Measurements from ENCODE around the gene PGAP6. TPM values are rescaled to one million over a fixed set of nuclear protein-coding genes. Genes with fewer than 3 reads are reported as not detected.

The PGAP6 gene
- polyA plus RNA-seq, 2 of the 4 experiments (the other 2 are of a cell fraction), result 25.9 to 38.1 TPM

GRCh38 chr16:381012-381788, 578 bp downstream of the PGAP6 start (continued):
- TF ChIP-seq E2F6 (IDR thresholded peaks at IDR 0.05; ENCODE audit: borderline replicate concordance, low read depth) (no peak), FOSL2 (IDR thresholded peaks at IDR 0.05) (no peak), FOSL2 (CRISPR knock-in tag; IDR thresholded peaks at IDR 0.05) (no peak), TFCP2L1 (CRISPR knock-in tag; IDR thresholded peaks at IDR 0.05) (no peak), ELK1 (IDR thresholded peaks at IDR 0.05; ENCODE audit: low read depth, low read length) (no peak)

GRCh38 chr16:380762-381011, 1.1 kb downstream of the PGAP6 start:
- Histone ChIP-seq H3K4me3 (peak overlapping the region; percentile 98), H3K4me1 (peaks cover 10% of the 10 kb centered on the region; the same call in 2 of the 3 replicates), H3K4me2 (peak overlapping the region; percentile 100), H3K27ac (peak overlapping the region; percentile 92 to 97; a peak in 5 of 6 replicates), H3K9me3 (no peaks in the 10 kb centered on the region)
- DNase-seq (ENCODE audit: low read depth in 1 of 2, low spot score in 1 of 2) (no peak), FAIRE-seq (no peak), ATAC-seq (peak; percentile 36 to 71; a peak in 4 of 6 replicates)
- no peak for TF ChIP-seq NPAS2 (CRISPR knock-in tag; IDR thresholded peaks at IDR 0.05; ENCODE audit: borderline replicate concordance)
- TF ChIP-seq NR3C1 (IDR thresholded peaks at IDR 0.05), result no peak
- TF ChIP-seq MAZ (IDR thresholded peaks at IDR 0.05; ENCODE audit: borderline replicate concordance, low read depth, low read length), result no peak
- TF ChIP-seq CHD2 (IDR thresholded peaks at IDR 0.05; ENCODE audit: low read length, partially characterized antibody), result no peak
- no peak for TF ChIP-seq FOSL2 (IDR thresholded peaks at IDR 0.05)
- TF ChIP-seq FOSL2 (CRISPR knock-in tag; IDR thresholded peaks at IDR 0.05), result no peak
- no peak for TF ChIP-seq HEYL (CRISPR knock-in tag; IDR thresholded peaks at IDR 0.05)
- TF ChIP-seq ELK1 (IDR thresholded peaks at IDR 0.05; ENCODE audit: low read depth, low read length), result no peak
- TF ChIP-seq CEBPB (IDR thresholded peaks at IDR 0.05), result no peak
- TF ChIP-seq KDM1A (IDR thresholded peaks at IDR 0.05; ENCODE audit: low read depth), result no peak
- TF ChIP-seq EHMT2 (IDR thresholded peaks at IDR 0.05; ENCODE audit: low read depth), result no peak
- no peak for TF ChIP-seq SMC3 (IDR thresholded peaks at IDR 0.05)
- TF ChIP-seq FOSB (CRISPR knock-in tag; IDR thresholded peaks at IDR 0.05), result no peak
- no peak for TF ChIP-seq POLR2A (IDR thresholded peaks at IDR 0.05; ENCODE audit: low read length)
- no peak for TF ChIP-seq CBX2 (IDR thresholded peaks at IDR 0.05; ENCODE audit: borderline replicate concordance, low read depth)
- TF ChIP-seq TFCP2L1 (CRISPR knock-in tag; IDR thresholded peaks at IDR 0.05), result no peak
- no peak for TF ChIP-seq HOXB13 (CRISPR knock-in tag; IDR thresholded peaks at IDR 0.05; ENCODE audit: low read depth)
- ChIA-PET POLR2A (no interaction called here), CTCF (interaction anchor here (0.8 to 3.4 kb wide), 5 partner anchors 10 to 274 kb away, joined by 3 to 11 read pairs (median 5); partner anchors contain the start of gene MRPL28)
- WGBS (ENCODE audit: missing lambda C conversion rate), result 53% methylated on average over 10 of the region's 12 CpGs

- Histone ChIP-seq H3K9me3 (no peaks in the 10 kb centered on the region), H3K4me1 (peaks cover 10% of the 10 kb centered on the region; the same call in 2 of the 3 replicates), H3K4me3 (peak overlapping the region; percentile 98), H3K4me2 (peak overlapping the region; percentile 100), H3K27ac (peak overlapping the region; percentile 92 to 97; a peak in 4 of 6 replicates)
- ChIA-PET POLR2A (no interaction called here), CTCF (interaction anchor here (1.2 to 3.4 kb wide), 4 partner anchors 9 to 273 kb away, joined by 4 to 11 read pairs (median 5); partner anchors contain the start of gene MRPL28)
- DNase-seq (ENCODE audit: low read depth in 1 of 2, low spot score in 1 of 2), result no peak
- 80% methylated on average over 26 of the region's 27 CpGs for WGBS (ENCODE audit: missing lambda C conversion rate)
- no peak for ATAC-seq
- no peak for FAIRE-seq
- TF ChIP-seq EP300 (IDR thresholded peaks at IDR 0.05) (no peak), HES2 (IDR thresholded peaks at IDR 0.05) (no peak), USF2 (IDR thresholded peaks at IDR 0.05) (no peak), RNF2 (IDR thresholded peaks at IDR 0.05; ENCODE audit: borderline replicate concordance, low read depth) (no peak), JUN (IDR thresholded peaks at IDR 0.05) (no peak), ESRRA (IDR thresholded peaks at IDR 0.05; ENCODE audit: borderline replicate concordance, low read length) (no peak), CTCF (IDR thresholded peaks at IDR 0.05) (no peak), KDM5A (IDR thresholded peaks at IDR 0.05) (no peak), HEYL (CRISPR knock-in tag; IDR thresholded peaks at IDR 0.05) (no peak), TP53 (CRISPR knock-in tag; IDR thresholded peaks at IDR 0.05) (no peak)
These were observed 1.6 kb downstream of the PGAP6 start for GRCh38 chr16:379961-380761.
